Parathyroid adenoma (tissue), 2 donors: ENCODE data around the gene LSM12.
"Not testable (repeated sequence)": the region's sequence is repeated elsewhere in the genome, so short reads cannot be mapped to it uniquely, and the experiment has no call there.

Experiments
- H2AFZ ChIP-seq: fragments of 300-600 bp; sonication (generic); one replicate; pipeline ENCODE4 v1.7.0; 2017; ENCODE audit warnings: antibody characterized with exemption, mild to moderate bottlenecking
- H3K27ac ChIP-seq: fragments of 300-600 bp; sonication (generic); one replicate; pipeline ENCODE4 v1.7.0; 2017
- H3K27me3 ChIP-seq: fragments of 300-600 bp; sonication (generic); one replicate; pipeline ENCODE4 v1.7.0; 2017; ENCODE audit warnings: low read length; ENCODE audit not compliant: control insufficient read depth, insufficient read depth
- H3K36me3 ChIP-seq: fragments of 300-600 bp; sonication (generic); one replicate; pipeline ENCODE4 v1.7.0; 2017; ENCODE audit warnings: low read length; ENCODE audit not compliant: control insufficient read depth, insufficient read depth
- H3K4me1 ChIP-seq: fragments of 300-600 bp; sonication (generic); one replicate; pipeline ENCODE4 v1.7.0; 2017; ENCODE audit warnings: control low read depth
- H3K4me2 ChIP-seq: fragments of 300-600 bp; sonication (generic); one replicate; pipeline ENCODE4 v1.7.0; 2017; ENCODE audit warnings: low read length
- H3K4me3 ChIP-seq: fragments of 300-600 bp; sonication (generic); one replicate; pipeline ENCODE4 v1.7.0; 2017; ENCODE audit warnings: low read depth, low read length
- H3K79me2 ChIP-seq: fragments of 300-600 bp; sonication (generic); one replicate; pipeline ENCODE4 v1.7.0; 2017; ENCODE audit warnings: control low read depth
- H3K9ac ChIP-seq: fragments of 300-600 bp; sonication (generic); one replicate; pipeline ENCODE4 v1.7.0; 2017; ENCODE audit warnings: mild to moderate bottlenecking
- H3K9me3 ChIP-seq: fragments of 300-600 bp; sonication (generic); one replicate; pipeline ENCODE4 v1.7.0; 2017; ENCODE audit warnings: low read length; ENCODE audit not compliant: control insufficient read depth
- TF ChIP-seq, protein P1 (sequence below): fragments of 300-600 bp; sonication (generic); IDR thresholded peaks from one replicate; pipeline ENCODE4 v1.7.0; 2017; ENCODE audit warnings: antibody characterized with exemption, mild to moderate bottlenecking
- donor health status: primary hyperparathyroidism.

The LSM12 gene

GRCh38 chr17:44102849-44103622 lies 36.6 kb upstream of the LSM12 start:
- peaks cover 64% of the 10 kb centered on the region for H3K79me2 ChIP-seq
- no peak overlapping the region for H3K27ac ChIP-seq
- peaks cover 4% of the 10 kb centered on the region for H3K4me1 ChIP-seq
- H3K9me3 ChIP-seq, result no peaks in the 10 kb centered on the region
- no peak overlapping the region for H2AFZ ChIP-seq
- no peaks in the 10 kb centered on the region for H3K27me3 ChIP-seq
- H3K36me3 ChIP-seq, result no peaks in the 10 kb centered on the region
- TF ChIP-seq, protein P1, sequence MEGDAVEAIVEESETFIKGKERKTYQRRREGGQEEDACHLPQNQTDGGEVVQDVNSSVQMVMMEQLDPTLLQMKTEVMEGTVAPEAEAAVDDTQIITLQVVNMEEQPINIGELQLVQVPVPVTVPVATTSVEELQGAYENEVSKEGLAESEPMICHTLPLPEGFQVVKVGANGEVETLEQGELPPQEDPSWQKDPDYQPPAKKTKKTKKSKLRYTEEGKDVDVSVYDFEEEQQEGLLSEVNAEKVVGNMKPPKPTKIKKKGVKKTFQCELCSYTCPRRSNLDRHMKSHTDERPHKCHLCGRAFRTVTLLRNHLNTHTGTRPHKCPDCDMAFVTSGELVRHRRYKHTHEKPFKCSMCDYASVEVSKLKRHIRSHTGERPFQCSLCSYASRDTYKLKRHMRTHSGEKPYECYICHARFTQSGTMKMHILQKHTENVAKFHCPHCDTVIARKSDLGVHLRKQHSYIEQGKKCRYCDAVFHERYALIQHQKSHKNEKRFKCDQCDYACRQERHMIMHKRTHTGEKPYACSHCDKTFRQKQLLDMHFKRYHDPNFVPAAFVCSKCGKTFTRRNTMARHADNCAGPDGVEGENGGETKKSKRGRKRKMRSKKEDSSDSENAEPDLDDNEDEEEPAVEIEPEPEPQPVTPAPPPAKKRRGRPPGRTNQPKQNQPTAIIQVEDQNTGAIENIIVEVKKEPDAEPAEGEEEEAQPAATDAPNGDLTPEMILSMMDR, result no peak
- no peak overlapping the region for H3K9ac ChIP-seq
- H3K4me2 ChIP-seq, result no peak overlapping the region
- H3K4me3 ChIP-seq, result no peak overlapping the region

GRCh38 chr17:44101858-44102257 lies 35.4 kb upstream of the LSM12 start:
- H3K27me3 ChIP-seq, H3K9me3 ChIP-seq, H3K4me2 ChIP-seq, H3K27ac ChIP-seq, H3K4me3 ChIP-seq, H3K9ac ChIP-seq, H3K36me3 ChIP-seq, H2AFZ ChIP-seq: not testable (repeated sequence)
- peaks cover 12% of the 10 kb centered on the region for H3K4me1 ChIP-seq
- peaks cover 62% of the 10 kb centered on the region for H3K79me2 ChIP-seq

- no peaks in the 10 kb centered on the region for H3K36me3 ChIP-seq
- H3K9ac ChIP-seq, result no peak overlapping the region
- peaks cover 33% of the 10 kb centered on the region for H3K79me2 ChIP-seq
- no peak overlapping the region for H3K4me3 ChIP-seq
- peak overlapping the region; percentile 55 for H3K27ac ChIP-seq
- no peak overlapping the region for H2AFZ ChIP-seq
- no peaks in the 10 kb centered on the region for H3K27me3 ChIP-seq
- no peaks in the 10 kb centered on the region for H3K9me3 ChIP-seq
- TF ChIP-seq, protein P1, result no peak
- H3K4me2 ChIP-seq, result no peak overlapping the region
- peaks cover 26% of the 10 kb centered on the region for H3K4me1 ChIP-seq
These were observed 30.9 kb upstream of the LSM12 start for GRCh38 chr17:44097110-44097958.

DNA sequence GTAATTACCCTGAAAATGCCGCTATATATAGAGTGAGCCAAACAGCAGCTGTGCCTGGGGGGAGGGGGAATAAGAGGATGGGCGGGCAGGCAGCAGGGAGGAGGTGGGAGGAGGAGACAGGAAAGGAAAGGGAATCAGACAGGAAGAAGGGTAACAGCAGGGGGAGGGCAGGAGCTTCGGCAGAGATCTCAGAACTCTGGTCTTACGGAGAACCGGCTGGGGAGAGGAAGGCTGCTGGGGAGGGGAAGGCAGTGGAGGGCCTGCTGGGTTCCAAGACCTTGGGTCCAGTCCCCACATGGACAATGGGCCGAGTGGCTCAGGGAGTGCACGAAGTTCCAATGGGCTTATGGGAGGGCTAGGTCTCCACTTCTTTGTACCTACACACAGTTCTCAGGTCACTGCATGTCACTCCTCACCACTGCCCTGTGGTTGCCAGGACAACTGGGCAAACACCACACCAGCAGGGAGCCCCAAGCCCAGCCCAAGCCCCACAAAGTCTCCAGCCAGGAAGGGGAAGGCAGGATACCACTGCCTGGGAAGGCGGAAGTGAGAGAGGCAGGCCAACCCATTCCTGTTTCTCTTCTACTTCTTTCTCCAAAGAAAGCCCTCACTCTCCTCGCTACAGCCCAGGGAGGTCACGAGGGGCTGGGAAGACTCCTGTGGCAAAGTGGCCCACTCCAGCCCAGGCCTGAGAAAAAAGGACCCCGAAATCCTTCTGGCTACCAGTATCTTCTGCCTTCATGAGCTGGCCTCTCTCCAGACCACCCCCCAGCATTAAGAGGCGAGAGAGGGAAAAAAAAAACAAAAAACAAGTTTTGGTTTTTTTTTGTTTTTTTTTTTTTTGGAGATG lies 29.4 kb upstream of the LSM12 start:
- no peaks in the 10 kb centered on the region for H3K27me3 ChIP-seq
- H3K36me3 ChIP-seq, result no peaks in the 10 kb centered on the region
- H3K9me3 ChIP-seq, result no peaks in the 10 kb centered on the region
- no peak overlapping the region for H2AFZ ChIP-seq
- H3K27ac ChIP-seq, result peak overlapping the region; percentile 55
- peaks cover 29% of the 10 kb centered on the region for H3K79me2 ChIP-seq
- peak overlapping the region; percentile 54 for H3K4me2 ChIP-seq
- no peak overlapping the region for H3K9ac ChIP-seq
- peaks cover 26% of the 10 kb centered on the region for H3K4me1 ChIP-seq
- H3K4me3 ChIP-seq, result peak overlapping the region; percentile 36
- TF ChIP-seq, protein P1, result no peak

GRCh38 chr17:44095388-44095646 lies 28.8 kb upstream of the LSM12 start:
- no peaks in the 10 kb centered on the region for H3K27me3 ChIP-seq
- H3K27ac ChIP-seq, result peak overlapping the region; percentile 55
- H3K36me3 ChIP-seq, result no peaks in the 10 kb centered on the region
- H3K4me2 ChIP-seq, result peak overlapping the region; percentile 54
- H3K9ac ChIP-seq, result no peak overlapping the region
- H2AFZ ChIP-seq, result no peak overlapping the region
- peaks cover 28% of the 10 kb centered on the region for H3K79me2 ChIP-seq
- TF ChIP-seq, protein P1, result no peak
- peak overlapping the region; percentile 36 for H3K4me3 ChIP-seq
- H3K4me1 ChIP-seq, result peaks cover 26% of the 10 kb centered on the region
- no peaks in the 10 kb centered on the region for H3K9me3 ChIP-seq
